ENCODE data around the gene TCF3. TPM values are rescaled to one million over a fixed set of nuclear protein-coding genes. Genes with fewer than 3 reads are reported as not detected.

The TCF3 gene
- total and polyA plus RNA-seq, 2 of the 8 experiments (the other 6 are each of a cell fraction or from before 2014, with no cell fraction given), result 241 to 348 TPM

DNA sequence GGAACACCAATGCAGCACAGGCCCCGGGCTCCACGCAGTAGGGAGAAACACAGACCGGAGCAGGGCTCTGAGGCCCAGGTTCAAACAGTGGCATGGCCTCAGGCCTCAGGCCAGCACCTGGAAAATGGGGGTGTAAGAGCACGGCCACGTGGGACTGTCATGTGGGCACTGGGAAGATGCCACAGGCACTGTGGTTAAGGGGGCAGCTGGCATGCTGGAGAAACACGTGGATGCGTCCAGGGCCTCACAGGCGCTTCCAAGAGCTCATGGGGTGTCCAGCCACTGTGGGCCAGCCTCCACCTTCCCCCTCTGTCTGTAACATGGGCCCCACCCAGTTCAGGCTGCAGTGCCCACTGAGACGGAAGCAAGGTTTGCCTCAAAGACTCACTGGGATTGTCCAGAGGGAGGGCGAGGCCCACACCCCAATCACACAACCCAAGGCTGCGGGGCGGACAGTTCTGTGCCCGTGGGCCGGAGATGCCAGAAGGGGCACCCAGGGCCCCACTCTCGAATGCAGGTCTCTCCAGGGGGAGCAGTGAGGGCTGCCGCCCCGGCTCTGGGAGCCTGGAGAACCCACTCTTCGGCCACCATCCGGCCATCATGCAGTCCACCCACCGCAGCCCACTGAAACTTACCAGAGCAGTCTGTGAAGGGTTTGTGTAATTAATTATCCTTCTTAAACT, 53.5 kb downstream of the TCF3 start (continued):
- TF ChIP-seq, protein P1, sequence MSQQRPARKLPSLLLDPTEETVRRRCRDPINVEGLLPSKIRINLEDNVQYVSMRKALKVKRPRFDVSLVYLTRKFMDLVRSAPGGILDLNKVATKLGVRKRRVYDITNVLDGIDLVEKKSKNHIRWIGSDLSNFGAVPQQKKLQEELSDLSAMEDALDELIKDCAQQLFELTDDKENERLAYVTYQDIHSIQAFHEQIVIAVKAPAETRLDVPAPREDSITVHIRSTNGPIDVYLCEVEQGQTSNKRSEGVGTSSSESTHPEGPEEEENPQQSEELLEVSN (IDR thresholded peaks at IDR 0.05), result no peak
- TF ChIP-seq, protein P2, sequence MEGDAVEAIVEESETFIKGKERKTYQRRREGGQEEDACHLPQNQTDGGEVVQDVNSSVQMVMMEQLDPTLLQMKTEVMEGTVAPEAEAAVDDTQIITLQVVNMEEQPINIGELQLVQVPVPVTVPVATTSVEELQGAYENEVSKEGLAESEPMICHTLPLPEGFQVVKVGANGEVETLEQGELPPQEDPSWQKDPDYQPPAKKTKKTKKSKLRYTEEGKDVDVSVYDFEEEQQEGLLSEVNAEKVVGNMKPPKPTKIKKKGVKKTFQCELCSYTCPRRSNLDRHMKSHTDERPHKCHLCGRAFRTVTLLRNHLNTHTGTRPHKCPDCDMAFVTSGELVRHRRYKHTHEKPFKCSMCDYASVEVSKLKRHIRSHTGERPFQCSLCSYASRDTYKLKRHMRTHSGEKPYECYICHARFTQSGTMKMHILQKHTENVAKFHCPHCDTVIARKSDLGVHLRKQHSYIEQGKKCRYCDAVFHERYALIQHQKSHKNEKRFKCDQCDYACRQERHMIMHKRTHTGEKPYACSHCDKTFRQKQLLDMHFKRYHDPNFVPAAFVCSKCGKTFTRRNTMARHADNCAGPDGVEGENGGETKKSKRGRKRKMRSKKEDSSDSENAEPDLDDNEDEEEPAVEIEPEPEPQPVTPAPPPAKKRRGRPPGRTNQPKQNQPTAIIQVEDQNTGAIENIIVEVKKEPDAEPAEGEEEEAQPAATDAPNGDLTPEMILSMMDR (IDR thresholded peaks at IDR 0.05; ENCODE audit: control extremely low read depth in 1 of 3, insufficient read depth in 1 of 3, low read depth in 1 of 3, low read length in 3 of 3), result no peak
- TF ChIP-seq SP4 (IDR thresholded peaks at IDR 0.05; ENCODE audit: low read length), result no peak
- TF ChIP-seq CTBP2 (IDR thresholded peaks at IDR 0.05; ENCODE audit: borderline replicate concordance, insufficient read depth, insufficient read length, low read length), result no peak
- TF ChIP-seq BCL11A (IDR thresholded peaks at IDR 0.05; ENCODE audit: low read depth in 2 of 2, low read length in 2 of 2), result no peak

Data from H1 (cell line).